Left ventricle myocardium superior (tissue), 1 donor: Measurements from ENCODE around the gene VASH2. TPM values are rescaled to one million over a fixed set of nuclear protein-coding genes. Genes with fewer than 3 reads are reported as not detected.
"Not testable (repeated sequence)": the region's sequence is repeated elsewhere in the genome, so short reads cannot be mapped to it uniquely, and the experiment has no call there.

Experiments used
- ATAC-seq: fragments of 200-7000 bp; cut with Tn5 transposase; one replicate; pipeline ENCODE4 v1.9.1; 2020; ENCODE audit warnings: mild to moderate bottlenecking, moderate library complexity
- DNase-seq: peaks from one replicate; pipeline ENCODE4 v3.0.0-alpha.2; 2020
- intact Hi-C: fragments of 100-400 bp; cut with micrococcal nuclease; formaldehyde crosslinking; loops from one replicate; pipeline ENCODE4 v1.11.0; 2022
- long read RNA-seq: library from polyadenylated mRNA; unstranded; transcript quantifications from one replicate; pipeline ENCODE4 v2.0.0, GENCODE V29; 2021
- total RNA-seq: library from RNA; stranded (reverse); fragmentation: NEBNext Ultra II Directional; extraction: Animal tissue kit (Norgen Biotek cat#: 25700); gene quantifications from one replicate; pipeline ENCODE4 v1.2.1, GENCODE V29; 2021
- donor health status: DM: no; HTN: yes; CAD: no; lungs with severe emphysema.

The VASH2 gene
- 1.0 TPM for total RNA-seq
- long read RNA-seq, partial matches to known transcripts = 0 of 2 reads
- long read RNA-seq, other reads (novel, unspliced or antisense) = 2 of 2 reads

DNA sequence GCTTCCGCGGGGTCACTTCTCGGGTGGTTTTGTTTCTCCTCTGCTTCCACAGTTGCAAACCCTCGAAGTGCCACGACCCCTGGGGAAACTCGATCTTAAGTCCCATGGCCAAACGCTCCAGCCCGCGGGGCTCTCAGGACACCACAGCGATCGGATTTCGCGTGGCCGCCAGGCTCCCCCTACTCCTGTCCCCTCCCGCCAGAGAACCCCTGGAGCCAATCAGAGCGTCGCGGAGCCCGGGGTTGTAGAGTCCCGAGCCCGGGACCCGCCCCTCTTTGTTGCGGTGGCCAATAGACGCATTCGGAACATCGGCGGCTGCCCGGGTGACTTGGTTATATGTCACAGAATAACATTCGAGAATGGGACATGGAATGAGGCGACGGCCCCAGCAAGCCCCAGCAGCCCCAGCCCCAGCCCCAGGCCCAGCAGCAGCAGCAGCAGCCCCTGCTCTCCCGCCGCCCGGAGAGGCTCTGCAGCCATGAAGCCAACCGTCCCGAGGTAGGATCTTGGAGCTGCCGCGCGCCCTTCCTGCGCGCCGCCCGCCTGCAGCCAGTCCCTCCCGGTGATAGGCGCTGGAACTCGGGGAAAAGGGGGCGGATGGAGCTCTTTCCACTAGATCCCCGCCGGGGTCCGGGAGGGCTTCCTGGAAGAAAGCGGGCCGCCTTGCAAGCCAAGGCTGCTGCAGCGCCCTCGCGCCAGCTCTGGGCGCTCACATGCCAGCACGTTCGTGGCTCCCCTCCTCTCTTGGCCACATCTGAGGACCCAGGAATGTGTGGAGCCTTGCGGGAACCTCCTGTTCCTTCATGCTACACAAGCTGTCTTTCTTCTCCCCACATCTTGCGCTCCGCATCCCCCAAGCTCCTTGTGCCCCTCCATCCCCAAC lies at the start of gene VASH2:
VASH2 (plus strand) TSS at position 299 of the 883 bp plus-strand sequence. CDS start 1,002 bp downstream, outside the sequence.
- DNase-seq (peak; percentile 91), ATAC-seq (peak; percentile 99)
- intact Hi-C loops = no loop called here

DNA sequence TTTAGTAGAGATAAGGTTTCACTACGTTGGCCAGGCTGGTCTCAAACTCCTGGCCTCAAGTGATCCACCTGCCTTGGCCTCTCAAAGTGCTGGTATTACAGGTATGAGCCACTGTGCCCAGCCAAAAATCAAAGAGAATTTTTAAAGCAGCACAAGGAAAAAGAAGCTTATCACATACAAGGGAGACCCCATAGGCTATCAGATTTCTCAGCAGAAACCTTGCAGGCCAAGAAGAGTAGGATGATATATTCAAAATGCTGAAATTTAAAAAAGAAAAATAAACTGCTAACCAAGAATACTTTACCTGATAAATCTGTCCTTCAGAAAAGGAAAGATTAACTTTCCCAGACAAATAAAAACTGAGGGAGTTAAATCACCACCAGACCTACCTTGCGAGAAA lies 49.1 kb upstream of the VASH2 start:
- no peak for ATAC-seq
- intact Hi-C loops = no loop called here

DNA sequence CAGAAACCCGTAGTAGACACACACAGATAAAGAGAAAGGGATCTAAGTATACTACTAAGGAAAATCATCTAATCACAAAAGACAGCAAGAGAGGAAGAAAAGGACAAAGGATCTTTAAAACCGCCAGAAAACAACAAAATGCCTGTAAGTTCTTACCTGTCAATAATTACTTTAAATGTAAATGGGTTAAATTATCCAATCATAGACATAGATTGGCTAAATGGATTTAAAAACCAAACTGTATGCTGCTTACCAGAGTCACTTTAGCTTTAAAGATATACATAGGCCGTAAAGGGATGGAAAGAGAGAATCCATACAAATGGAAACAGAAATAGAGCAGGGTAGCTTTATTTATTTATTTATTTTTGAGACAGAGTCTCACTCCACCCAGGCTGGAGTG lies 48.3 kb upstream of the VASH2 start:
- intact Hi-C loops = no loop called here
- DNase-seq = no peak
- ATAC-seq = no peak

More for the DNA sequence above, 49.1 kb upstream of the VASH2 start:
- no peak for DNase-seq

DNA sequence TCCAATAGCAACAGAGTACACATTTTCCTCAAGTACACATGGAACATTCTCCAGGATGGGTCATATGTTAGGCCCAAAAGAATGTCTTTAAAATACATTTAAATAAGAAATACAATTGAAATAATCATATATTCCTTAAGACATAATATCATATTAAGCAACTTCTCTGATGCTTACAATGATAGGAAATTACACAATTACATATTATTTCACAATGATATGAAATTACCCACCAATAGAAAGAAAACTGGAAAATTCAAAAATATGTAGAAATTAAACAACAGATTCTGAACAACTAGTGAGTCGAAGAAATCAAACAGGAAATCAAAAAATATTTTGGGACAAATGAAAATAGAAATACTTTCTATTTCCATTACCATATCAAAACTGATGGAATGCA lies 46.7 kb upstream of the VASH2 start:
- no peak for ATAC-seq
- DNase-seq = no peak
- intact Hi-C loops = no loop called here

DNA sequence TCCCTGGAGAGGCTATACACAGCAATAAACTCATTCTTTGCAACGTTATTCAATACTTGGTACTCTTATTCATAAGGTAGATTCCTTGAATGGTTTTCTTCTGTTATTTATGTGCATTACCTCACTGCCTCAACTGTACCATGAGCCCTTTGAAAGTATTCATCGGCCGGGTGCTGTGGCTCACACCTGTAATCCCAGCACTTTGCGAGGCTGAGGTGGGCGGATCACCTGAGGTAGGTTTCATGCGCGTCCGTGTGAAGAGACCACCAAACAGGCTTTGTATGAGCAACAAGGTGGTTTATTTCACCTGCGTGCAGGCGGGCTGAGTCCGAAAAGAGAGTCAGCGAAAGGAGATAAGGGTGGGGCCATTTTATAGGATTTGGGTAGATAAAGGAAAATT lies 42.3 kb upstream of the VASH2 start:
- intact Hi-C loops = not testable (repeated sequence)

DNA sequence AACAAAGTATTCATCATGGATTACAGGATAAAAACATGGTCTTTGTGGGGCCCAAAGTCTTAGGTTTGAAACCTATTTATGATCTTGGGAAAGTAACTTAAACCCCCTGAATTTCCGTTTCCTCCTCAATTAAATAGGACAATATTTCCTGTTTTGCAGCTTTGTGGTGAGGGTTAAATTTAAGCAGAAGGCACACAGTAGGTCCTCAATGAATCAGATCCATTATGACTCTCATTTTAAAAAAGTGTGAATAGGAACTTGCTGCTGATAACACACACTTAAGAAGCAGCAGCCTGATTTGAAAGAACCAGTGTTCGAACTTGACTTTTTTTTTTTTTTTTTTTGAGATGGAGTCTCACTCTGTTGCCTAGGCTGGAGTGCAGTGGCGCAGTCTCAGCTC lies 41.4 kb upstream of the VASH2 start:
- no peak for DNase-seq
- intact Hi-C loops = no loop called here
- ATAC-seq = no peak

More for the DNA sequence above, 42.3 kb upstream of the VASH2 start:
- ATAC-seq, DNase-seq: not testable (repeated sequence)

DNA sequence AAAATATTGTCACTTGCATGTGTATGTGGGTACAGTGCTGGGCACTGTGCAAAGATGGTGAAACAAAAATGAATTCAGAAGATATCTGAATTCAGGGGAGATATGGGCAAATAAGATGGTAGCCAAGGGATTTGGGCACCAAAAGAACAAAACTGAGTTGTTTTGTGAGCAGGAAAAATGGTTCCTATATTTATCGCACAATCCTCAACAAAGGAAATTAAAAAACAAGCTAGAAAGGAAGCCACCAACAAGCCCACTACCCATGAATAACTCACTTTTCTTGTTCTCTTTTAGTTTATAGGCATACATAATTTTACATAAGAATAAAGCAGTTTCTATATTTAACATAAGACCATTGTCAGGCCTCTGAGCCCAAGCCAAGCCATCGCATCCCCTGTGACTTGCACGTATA lies 40.7 kb upstream of the VASH2 start:
- DNase-seq (no peak), ATAC-seq (no peak)
- intact Hi-C loops = no loop called here

DNA sequence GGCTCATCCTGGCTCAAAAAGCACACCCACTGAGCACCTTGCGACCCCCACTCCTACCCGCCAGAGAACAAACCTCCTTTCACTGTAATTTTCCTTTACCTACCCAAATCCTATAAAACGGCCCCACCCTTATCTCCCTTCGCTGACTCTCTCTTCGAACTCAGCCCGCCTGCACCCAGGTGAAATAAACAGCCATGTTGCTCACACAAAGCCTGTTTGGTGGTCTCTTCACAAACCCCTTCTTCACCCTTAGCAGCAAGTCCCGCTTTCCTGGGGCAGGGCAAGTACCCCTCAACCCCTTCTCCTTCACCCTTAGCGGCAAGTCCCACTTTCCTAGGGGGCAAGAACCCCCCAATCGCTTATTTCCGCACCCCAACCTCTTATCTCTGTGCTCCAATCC lies 40.1 kb upstream of the VASH2 start:
- intact Hi-C loops, ATAC-seq, DNase-seq: not testable (repeated sequence)

DNA sequence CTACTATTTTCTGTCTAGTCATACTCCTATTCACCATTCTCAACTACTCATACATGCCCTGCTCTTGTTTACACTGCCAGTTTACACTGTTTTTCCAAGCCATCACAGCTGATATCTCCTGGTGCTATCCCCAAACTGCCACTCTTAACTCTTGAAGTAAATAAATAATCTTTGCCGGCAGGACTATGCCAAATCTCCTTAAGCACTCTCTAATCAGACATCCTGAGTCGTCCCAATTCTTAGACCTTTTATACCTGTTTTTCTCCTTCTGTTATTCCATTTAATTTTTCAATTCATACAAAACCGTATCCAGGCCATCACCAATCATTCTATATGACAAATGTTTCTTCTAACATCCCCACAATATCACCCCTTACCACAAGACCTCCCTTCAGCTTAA lies 36.7 kb upstream of the VASH2 start:
- ATAC-seq, intact Hi-C loops, DNase-seq: not testable (repeated sequence)

DNA sequence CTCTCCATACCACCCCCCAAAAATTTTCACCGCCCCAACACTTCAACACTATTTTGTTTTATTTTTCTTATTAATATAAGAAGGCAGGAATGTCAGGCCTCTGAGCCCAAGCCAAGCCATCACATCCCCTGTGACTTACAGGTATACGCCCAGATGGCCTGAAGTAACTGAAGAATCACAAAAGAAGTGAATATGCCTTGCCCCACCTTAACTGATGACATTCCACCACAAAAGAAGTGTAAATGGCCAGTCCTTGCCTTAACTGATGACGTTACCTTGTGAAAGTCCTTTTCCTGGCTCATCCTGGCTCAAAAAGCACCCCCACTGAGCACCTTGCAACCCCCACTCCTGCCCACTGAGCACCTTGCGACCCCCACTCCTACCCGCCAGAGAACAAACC lies 36.2 kb upstream of the VASH2 start:
- ATAC-seq, intact Hi-C loops, DNase-seq: not testable (repeated sequence)

DNA sequence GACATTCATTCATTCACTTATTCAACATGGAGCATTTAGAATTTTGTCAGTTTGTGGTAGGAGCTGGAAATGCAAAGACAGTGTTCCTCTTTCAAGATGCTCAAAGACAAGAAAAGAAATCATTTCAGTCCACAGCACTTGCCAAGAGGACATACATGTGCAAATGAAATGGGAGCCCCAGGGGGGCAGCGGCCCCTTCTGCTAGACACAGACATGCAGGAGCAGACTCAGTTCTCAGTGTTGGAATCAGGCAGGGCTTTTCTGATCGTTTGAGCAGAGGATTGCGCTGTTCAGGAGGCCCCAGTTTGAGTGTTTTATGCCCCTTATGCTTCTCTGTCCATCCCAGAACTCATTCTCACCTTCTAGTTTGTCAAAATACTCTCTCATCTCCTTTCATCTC lies 35.6 kb upstream of the VASH2 start:
- no peak for ATAC-seq
- intact Hi-C loops = no loop called here
- DNase-seq = no peak

DNA sequence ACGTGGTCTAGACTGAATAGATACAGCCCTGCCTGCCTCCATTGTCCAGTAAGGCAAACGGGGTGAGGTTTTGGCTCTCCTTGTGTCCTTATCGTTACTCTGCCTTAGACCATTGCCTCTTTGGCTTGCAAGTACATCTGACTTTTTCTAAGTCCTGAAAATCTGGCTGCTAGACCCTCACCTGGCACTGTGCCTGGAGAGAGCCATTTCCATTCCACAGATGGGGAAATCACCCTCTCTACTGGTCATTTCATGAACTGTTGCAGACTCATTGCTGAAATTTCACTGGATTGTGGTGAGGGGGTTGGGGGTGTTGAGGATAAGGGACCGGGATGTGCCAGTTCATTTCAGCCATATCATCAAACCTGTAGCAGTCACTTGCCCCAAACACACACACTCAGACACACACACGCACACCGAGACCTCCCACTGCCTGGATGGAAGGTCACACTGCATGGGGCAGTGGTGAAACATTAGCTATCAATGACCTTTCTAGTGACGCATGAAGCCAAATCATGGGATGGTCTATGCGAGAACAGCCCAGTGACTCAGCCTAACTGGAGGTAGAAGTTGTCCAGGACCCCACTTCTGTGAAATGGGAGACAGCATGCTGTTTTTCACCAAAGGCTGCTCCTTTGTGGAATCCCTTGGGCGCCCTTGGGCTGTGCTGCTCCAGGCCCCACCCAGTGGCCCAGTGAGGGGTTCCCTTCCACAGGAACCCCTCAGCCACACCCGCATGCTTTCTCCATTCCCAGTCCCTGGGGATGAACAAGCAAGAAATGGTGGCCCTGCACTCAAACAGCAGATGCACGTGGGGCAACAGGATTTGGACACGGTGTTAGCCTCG lies 34.9 kb upstream of the VASH2 start:
- intact Hi-C loops = no loop called here
- ATAC-seq = peak; percentile 62
- peak; percentile 68 for DNase-seq

DNA sequence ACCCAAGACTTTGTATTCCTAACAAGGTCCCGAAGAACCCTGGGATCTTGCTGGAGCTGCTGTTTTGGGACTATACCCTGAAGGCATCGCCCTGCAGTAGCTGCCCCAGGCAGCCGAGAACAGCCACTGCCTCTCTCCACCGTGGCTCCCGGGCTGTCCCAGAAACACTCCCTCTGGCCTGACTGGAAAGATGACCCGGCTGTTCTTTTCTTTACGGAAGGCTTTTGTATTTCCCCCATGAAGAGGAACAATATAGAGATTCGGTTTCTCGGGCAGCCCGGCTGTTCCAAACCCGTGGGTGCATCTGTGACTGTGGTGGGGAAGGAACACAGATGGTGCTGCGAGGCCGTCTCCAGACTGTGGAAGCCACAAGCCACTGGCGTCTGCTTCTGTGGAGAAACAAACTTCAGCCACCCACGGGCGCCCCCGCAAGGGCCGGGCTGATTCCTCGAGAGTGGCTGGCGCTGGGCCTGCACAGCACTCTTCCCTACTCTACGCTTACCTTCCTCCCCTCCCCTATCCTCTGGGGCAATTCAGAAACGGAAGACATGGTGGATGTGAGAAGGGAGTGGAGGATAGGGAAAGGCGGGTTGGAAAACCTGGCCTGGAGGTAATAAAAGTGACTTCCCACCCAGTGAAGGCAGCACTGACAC lies 33.7 kb upstream of the VASH2 start:
- intact Hi-C loops = no loop called here
- DNase-seq (peak; percentile 67), ATAC-seq (peak; percentile 80)

DNA sequence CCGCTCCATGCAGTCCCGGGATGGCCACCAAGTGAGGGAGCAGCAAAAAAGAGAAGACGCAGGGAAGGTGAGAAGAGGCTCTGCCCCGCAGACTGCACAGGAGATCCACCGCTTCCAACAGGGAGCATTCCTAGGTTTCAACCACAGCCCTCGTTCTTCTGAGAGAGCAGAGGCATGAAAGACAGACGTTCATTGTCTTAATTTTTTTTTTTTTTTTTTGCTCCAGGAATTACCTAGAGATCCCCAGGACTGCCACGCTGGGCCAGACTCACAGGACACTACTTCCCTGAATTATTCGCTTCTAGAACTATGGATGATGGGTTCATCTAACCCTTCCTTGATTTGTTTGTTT lies 33.2 kb upstream of the VASH2 start:
- intact Hi-C loops = no loop called here
- ATAC-seq = no peak
- no peak for DNase-seq

DNA sequence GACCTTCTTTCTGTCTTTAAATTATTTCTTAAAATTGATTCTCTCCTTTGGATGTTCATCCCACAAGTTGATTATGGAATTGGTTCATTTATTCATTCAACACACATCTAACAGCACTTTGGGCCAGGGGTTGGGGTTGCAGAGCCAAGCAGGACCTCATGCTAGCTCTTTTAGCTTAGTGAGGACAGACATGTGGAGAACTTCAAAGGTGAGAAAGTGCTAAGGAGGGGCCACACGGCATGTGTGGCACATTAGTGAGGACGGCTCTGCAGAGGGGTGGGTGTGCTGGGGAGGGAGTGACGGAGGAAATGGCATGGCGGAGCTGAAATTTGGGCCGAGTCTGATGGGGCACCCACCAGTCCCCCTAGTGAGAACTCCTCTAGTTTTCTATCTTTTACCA lies 32.5 kb upstream of the VASH2 start:
- intact Hi-C loops = no loop called here
- no peak for ATAC-seq
- no peak for DNase-seq

DNA sequence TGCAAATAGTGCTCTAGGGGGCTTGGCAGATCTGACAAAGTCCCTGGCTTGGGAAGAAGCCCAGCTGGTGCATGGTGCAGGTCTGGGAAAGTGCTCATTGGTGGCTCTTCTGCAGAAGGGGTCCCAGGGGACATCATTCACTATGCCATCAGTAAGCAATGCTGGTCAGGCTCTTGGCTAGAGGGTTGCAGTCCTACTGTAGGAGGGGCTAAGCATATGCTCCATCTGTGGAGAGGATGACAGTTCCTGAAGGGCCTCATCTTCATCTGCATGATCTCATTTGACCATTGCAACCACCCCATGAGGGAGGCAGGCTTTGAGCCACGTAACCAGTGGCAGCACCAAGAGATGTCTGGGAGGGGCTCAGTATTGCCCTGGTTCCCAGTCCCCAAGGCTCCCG lies 31.5 kb upstream of the VASH2 start:
- ATAC-seq (no peak), DNase-seq (no peak)
- intact Hi-C loops = no loop called here

DNA sequence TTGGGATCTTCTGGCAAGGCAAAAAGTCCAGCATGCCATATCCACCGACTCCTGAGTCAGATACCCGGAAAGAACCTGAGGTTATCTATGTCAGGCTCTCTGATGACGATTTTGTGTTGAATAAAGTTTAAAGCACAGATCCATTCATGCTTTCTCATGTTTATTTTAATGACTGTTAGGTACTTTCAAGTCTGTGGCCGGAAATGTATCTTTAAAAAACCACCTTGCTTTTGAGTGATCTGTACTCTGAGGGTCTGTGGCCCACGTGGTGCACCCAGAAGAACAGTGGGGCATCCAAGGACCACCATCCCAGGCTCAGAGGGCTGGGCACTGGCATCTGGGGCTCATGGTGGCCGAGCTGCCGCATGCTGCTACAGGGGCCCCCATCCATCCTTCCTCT lies 30.1 kb upstream of the VASH2 start:
- intact Hi-C loops = no loop called here
- ATAC-seq (no peak), DNase-seq (no peak)

DNA sequence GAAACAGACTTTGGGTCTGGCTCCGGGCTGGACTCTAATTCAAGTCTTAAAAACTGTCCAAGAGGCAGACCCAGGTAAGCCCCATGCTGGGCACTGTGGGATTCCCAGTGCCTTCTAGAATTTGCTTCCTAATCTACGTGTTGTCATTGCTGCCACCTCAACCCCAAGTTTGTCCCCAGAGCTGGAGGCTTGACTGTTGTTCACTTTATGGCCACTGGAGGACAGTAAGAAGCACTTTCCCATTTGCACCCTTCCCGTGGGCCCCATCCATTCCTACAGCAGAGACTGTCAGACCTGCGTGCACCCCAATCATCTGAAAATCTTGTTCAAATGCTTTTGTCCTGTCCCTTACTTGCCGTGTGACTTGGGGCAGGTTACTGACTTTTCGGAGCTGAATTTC lies 29.4 kb upstream of the VASH2 start:
- intact Hi-C loops = no loop called here
- DNase-seq (no peak), ATAC-seq (no peak)

DNA sequence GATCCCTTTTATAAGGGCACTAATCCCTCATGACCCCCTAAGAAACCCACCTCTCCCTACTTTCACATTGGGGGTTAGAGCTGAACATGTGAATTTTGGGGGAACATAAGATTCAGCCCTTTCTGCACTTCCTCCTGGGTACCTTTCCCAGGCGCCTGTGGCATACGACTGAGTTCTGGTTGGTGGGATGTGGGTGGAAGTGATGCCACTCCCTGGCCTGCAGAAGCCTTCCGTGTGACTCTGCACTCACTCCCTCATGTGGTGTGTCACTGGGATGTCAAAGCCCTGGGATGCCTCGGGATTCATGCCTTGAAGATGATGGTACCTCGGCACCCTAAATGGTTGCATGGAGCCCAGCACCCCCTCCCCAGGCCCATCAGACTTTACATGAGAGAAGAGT lies 28.3 kb upstream of the VASH2 start:
- no peak for ATAC-seq
- intact Hi-C loops = no loop called here

DNA sequence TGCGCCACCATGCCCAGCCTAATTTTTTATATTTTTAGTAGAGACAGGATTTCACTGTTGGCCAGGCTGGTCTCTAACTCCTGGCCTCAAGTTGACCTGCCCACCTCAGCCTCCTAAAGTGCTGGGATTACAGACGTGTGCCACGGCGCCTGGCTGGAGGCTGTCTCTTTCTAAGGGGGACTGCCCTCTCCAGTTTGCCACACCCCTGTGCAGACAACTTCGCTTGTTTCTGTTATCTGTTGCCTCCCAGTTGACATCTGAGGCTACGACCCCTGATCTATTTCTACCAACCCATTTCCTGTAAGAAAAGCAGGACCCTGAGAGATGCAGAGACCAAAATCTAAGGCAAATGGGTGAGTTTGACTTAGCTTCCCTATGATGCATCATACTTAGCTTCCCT lies 24.0 kb upstream of the VASH2 start:
- intact Hi-C loops = no loop called here
- DNase-seq (no peak), ATAC-seq (no peak)

More for the DNA sequence above, 28.3 kb upstream of the VASH2 start:
- no peak for DNase-seq
